HEK293 (cell line): ENCODE measurements around the gene TAAR9.

Source experiments
- GLI2 ChIP-seq: fragments of 450-650 bp; formaldehyde crosslinking; IDR thresholded peaks from 2 replicates; pipeline ENCODE4; 2017; ENCODE audit warnings: missing biosample characterization, missing genetic modification characterization, low read depth, borderline replicate concordance
- GLIS2 ChIP-seq: fragments of 450-650 bp; formaldehyde crosslinking; IDR thresholded peaks from 2 replicates; pipeline ENCODE4 v1.5.1; 2016; ENCODE audit warnings: missing biosample characterization, missing genetic modification characterization
- IKZF3 ChIP-seq: fragments of 450-650 bp; IDR thresholded peaks from 2 replicates; pipeline ENCODE4 v1.5.0; 2018; ENCODE audit warnings: missing biosample characterization, mild to moderate bottlenecking, missing genetic modification characterization, moderate library complexity
- KLF1 ChIP-seq: fragments of 450-650 bp; formaldehyde crosslinking; IDR thresholded peaks from 2 replicates; pipeline ENCODE4 v1.5.1; 2016; ENCODE audit warnings: missing biosample characterization, missing genetic modification characterization
- KLF10 ChIP-seq: fragments of 450-650 bp; IDR thresholded peaks from 2 replicates; pipeline ENCODE4 v1.5.1; 2018; ENCODE audit warnings: missing biosample characterization, mild to moderate bottlenecking, missing genetic modification characterization
- KLF17 ChIP-seq: fragments of 450-650 bp; formaldehyde crosslinking; IDR thresholded peaks from 2 replicates; pipeline ENCODE4 v1.5.1; 2016; ENCODE audit warnings: missing biosample characterization, missing genetic modification characterization
- KLF8 ChIP-seq: fragments of 450-650 bp; formaldehyde crosslinking; IDR thresholded peaks from 2 replicates; pipeline ENCODE4 v1.5.1; 2016; ENCODE audit warnings: missing biosample characterization, missing genetic modification characterization
- SCRT1 ChIP-seq: fragments of 450-650 bp; formaldehyde crosslinking; IDR thresholded peaks from 2 replicates; pipeline ENCODE4 v1.5.1; 2016; ENCODE audit warnings: missing biosample characterization, missing genetic modification characterization, borderline replicate concordance
- ZBTB10 ChIP-seq: fragments of 450-650 bp; formaldehyde crosslinking; IDR thresholded peaks from 2 replicates; pipeline ENCODE4 v1.5.1; 2016; ENCODE audit warnings: missing biosample characterization, missing genetic modification characterization
- ZBTB17 ChIP-seq: fragments of 450-650 bp; formaldehyde crosslinking; IDR thresholded peaks from 2 replicates; pipeline ENCODE4 v1.5.1; 2016; ENCODE audit warnings: missing biosample characterization, missing genetic modification characterization
- ZBTB20 ChIP-seq: fragments of 450-650 bp; formaldehyde crosslinking; IDR thresholded peaks from 2 replicates; pipeline ENCODE4 v1.5.1; 2016; ENCODE audit warnings: missing biosample characterization, missing genetic modification characterization
- ZEB2 ChIP-seq: fragments of 450-650 bp; formaldehyde crosslinking; IDR thresholded peaks from 2 replicates; pipeline ENCODE4 v1.5.1; 2016; ENCODE audit warnings: missing biosample characterization, missing genetic modification characterization
- ZFHX2 ChIP-seq: fragments of 450-650 bp; formaldehyde crosslinking; conservative IDR thresholded peaks from 2 replicates; pipeline ENCODE4 v1.5.1; 2016; ENCODE audit warnings: missing biosample characterization, missing genetic modification characterization
- ZFP37 ChIP-seq: fragments of 450-650 bp; formaldehyde crosslinking; IDR thresholded peaks from 2 replicates; pipeline ENCODE4 v1.5.1; 2016; ENCODE audit warnings: missing biosample characterization, missing genetic modification characterization
- ZNF112 ChIP-seq: fragments of 450-650 bp; formaldehyde crosslinking; IDR thresholded peaks from 2 replicates; pipeline ENCODE4 v1.5.0; 2017; ENCODE audit warnings: missing biosample characterization, missing genetic modification characterization
- ZNF157 ChIP-seq: fragments of 450-650 bp; formaldehyde crosslinking; IDR thresholded peaks from 2 replicates; pipeline ENCODE4 v1.5.1; 2016; ENCODE audit warnings: missing biosample characterization, missing genetic modification characterization
- ZNF16 ChIP-seq: fragments of 450-650 bp; formaldehyde crosslinking; IDR thresholded peaks from 2 replicates; pipeline ENCODE4 v1.5.1; 2016; ENCODE audit warnings: low read depth, missing biosample characterization, missing genetic modification characterization
- ZNF26 ChIP-seq: fragments of 450-650 bp; formaldehyde crosslinking; IDR thresholded peaks from 2 replicates; pipeline ENCODE4 v1.5.1; 2016; ENCODE audit warnings: missing biosample characterization, missing genetic modification characterization
- ZNF266 ChIP-seq: fragments of 450-650 bp; formaldehyde crosslinking; IDR thresholded peaks from 2 replicates; pipeline ENCODE4 v1.5.1; 2016; ENCODE audit warnings: missing biosample characterization, missing genetic modification characterization, low read depth
- ZNF324 ChIP-seq: fragments of 450-650 bp; formaldehyde crosslinking; IDR thresholded peaks from 2 replicates; pipeline ENCODE4 v1.5.1; 2016; ENCODE audit warnings: missing biosample characterization, missing genetic modification characterization
- ZNF596 ChIP-seq: fragments of 450-650 bp; IDR thresholded peaks from 2 replicates; pipeline ENCODE4 v1.5.0; 2018; ENCODE audit warnings: missing biosample characterization, mild to moderate bottlenecking, missing genetic modification characterization, moderate library complexity
- ZNF785 ChIP-seq: fragments of 450-650 bp; formaldehyde crosslinking; IDR thresholded peaks from 2 replicates; pipeline ENCODE4 v1.5.1; 2016; ENCODE audit warnings: missing biosample characterization, missing genetic modification characterization
- ZXDB ChIP-seq: fragments of 450-650 bp; formaldehyde crosslinking; IDR thresholded peaks from 2 replicates; pipeline ENCODE4 v1.5.1; 2016; ENCODE audit warnings: missing biosample characterization, missing genetic modification characterization
- TF ChIP-seq, protein P1 (sequence below): fragments of 450-650 bp; formaldehyde crosslinking; IDR thresholded peaks from 2 replicates; pipeline ENCODE4 v1.5.1; 2016; ENCODE audit warnings: missing biosample characterization, missing genetic modification characterization, borderline replicate concordance
- TF ChIP-seq, protein P2 (sequence below): fragments of 450-650 bp; formaldehyde crosslinking; IDR thresholded peaks from 2 replicates; pipeline ENCODE4 v1.5.1; 2017; ENCODE audit warnings: missing biosample characterization, missing genetic modification characterization
- TF ChIP-seq, protein P3 (sequence below): fragments of 450-650 bp; formaldehyde crosslinking; IDR thresholded peaks from 2 replicates; pipeline ENCODE4 v1.5.1; 2016; ENCODE audit warnings: missing biosample characterization, missing genetic modification characterization
- TF ChIP-seq, protein P4 (sequence below): sonication (generic); formaldehyde crosslinking; IDR thresholded peaks from 2 replicates; pipeline ENCODE4 v1.8.1; 2022; ENCODE audit warnings: mild to moderate bottlenecking, moderate library complexity, missing genetic modification reagents

The TAAR9 gene

GRCh38 chr6:132512638-132513632 lies 25.1 kb upstream of the TAAR9 start, which contains the start of gene STX7 (continued):
- TF ChIP-seq ZXDB (tag by site-specific recombination) (peak; percentile 89), KLF8 (tag by site-specific recombination) (peak; percentile 84), KLF1 (tag by site-specific recombination) (peak; percentile 95), ZNF157 (no peak), ZFP37 (no peak), ZBTB10 (peak; percentile 12; the same call in 1 of the 2 replicates), ZBTB20 (tag by site-specific recombination) (peak; percentile 96), ZNF596 (tag by site-specific recombination) (0 out of 2 replicates have a peak, but pooled peaks have one; percentile 29), ZNF324 (tag by site-specific recombination) (no peak), IKZF3 (tag by site-specific recombination) (peak; percentile 62; the same call in 1 of the 2 replicates), ZNF26 (tag by site-specific recombination) (no peak), KLF17 (tag by site-specific recombination) (0 out of 2 replicates have a peak, but pooled peaks have one; percentile 18), KLF10 (tag by site-specific recombination) (peak; percentile 59; the same call in 1 of the 2 replicates), ZBTB17 (tag by site-specific recombination) (peak; percentile 66), ZEB2 (tag by site-specific recombination) (no peak), GLIS2 (tag by site-specific recombination) (peak; percentile 54; the same call in 1 of the 2 replicates), ZNF112 (no peak), ZNF785 (tag by site-specific recombination) (0 out of 2 replicates have a peak, but pooled peaks have one; percentile 28), ZNF266 (tag by site-specific recombination) (no peak), SCRT1 (no peak), GLI2 (no peak), ZFHX2 (peak; percentile 86), ZNF16 (no peak)
- TF ChIP-seq, protein P1, sequence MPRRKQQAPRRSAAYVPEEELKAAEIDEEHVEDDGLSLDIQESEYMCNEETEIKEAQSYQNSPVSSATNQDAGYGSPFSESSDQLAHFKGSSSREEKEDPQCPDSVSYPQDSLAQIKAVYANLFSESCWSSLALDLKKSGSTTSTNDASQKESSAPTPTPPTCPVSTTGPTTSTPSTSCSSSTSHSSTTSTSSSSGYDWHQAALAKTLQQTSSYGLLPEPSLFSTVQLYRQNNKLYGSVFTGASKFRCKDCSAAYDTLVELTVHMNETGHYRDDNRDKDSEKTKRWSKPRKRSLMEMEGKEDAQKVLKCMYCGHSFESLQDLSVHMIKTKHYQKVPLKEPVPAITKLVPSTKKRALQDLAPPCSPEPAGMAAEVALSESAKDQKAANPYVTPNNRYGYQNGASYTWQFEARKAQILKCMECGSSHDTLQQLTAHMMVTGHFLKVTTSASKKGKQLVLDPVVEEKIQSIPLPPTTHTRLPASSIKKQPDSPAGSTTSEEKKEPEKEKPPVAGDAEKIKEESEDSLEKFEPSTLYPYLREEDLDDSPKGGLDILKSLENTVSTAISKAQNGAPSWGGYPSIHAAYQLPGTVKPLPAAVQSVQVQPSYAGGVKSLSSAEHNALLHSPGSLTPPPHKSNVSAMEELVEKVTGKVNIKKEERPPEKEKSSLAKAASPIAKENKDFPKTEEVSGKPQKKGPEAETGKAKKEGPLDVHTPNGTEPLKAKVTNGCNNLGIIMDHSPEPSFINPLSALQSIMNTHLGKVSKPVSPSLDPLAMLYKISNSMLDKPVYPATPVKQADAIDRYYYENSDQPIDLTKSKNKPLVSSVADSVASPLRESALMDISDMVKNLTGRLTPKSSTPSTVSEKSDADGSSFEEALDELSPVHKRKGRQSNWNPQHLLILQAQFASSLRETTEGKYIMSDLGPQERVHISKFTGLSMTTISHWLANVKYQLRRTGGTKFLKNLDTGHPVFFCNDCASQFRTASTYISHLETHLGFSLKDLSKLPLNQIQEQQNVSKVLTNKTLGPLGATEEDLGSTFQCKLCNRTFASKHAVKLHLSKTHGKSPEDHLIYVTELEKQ (tag by site-specific recombination): no peak
- TF ChIP-seq, protein P2, sequence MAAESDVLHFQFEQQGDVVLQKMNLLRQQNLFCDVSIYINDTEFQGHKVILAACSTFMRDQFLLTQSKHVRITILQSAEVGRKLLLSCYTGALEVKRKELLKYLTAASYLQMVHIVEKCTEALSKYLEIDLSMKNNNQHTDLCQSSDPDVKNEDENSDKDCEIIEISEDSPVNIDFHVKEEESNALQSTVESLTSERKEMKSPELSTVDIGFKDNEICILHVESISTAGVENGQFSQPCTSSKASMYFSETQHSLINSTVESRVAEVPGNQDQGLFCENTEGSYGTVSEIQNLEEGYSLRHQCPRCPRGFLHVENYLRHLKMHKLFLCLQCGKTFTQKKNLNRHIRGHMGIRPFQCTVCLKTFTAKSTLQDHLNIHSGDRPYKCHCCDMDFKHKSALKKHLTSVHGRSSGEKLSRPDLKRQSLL (tag by site-specific recombination): peak; percentile 77
- TF ChIP-seq, protein P3, sequence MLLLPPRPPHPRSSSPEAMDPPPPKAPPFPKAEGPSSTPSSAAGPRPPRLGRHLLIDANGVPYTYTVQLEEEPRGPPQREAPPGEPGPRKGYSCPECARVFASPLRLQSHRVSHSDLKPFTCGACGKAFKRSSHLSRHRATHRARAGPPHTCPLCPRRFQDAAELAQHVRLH (tag by site-specific recombination): 0 out of 2 replicates have a peak, but pooled peaks have one; percentile 24
- TF ChIP-seq, protein P4, sequence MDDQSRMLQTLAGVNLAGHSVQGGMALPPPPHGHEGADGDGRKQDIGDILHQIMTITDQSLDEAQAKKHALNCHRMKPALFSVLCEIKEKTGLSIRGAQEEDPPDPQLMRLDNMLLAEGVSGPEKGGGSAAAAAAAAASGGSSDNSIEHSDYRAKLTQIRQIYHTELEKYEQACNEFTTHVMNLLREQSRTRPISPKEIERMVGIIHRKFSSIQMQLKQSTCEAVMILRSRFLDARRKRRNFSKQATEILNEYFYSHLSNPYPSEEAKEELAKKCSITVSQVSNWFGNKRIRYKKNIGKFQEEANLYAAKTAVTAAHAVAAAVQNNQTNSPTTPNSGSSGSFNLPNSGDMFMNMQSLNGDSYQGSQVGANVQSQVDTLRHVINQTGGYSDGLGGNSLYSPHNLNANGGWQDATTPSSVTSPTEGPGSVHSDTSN (CRISPR knock-in tag): peak; percentile 97
